Measurements from ENCODE around the gene OR10K2. TPM values are rescaled to one million over a fixed set of nuclear protein-coding genes. Genes with fewer than 3 reads are reported as not detected.
"Not testable (repeated sequence)": the region's sequence is repeated elsewhere in the genome, so short reads cannot be mapped to it uniquely, and the experiment has no call there.

Gene OR10K2
- total RNA-seq, 1 experiment from 2014 or later, result not detected

- not testable (repeated sequence) for H4K20me1 ChIP-seq (ENCODE audit: insufficient read depth, low read depth, low read length); H3K4me1 ChIP-seq (ENCODE audit: low read length); H3K27ac ChIP-seq (ENCODE audit: low read length); H3K36me3 ChIP-seq (ENCODE audit: insufficient read depth, low read length); H3K27me3 ChIP-seq (ENCODE audit: low read length); DNase-seq; H3K4me2 ChIP-seq (ENCODE audit: low read depth, low read length, poor library complexity, severe bottlenecking); H3K9me2 ChIP-seq (replicated peaks; ENCODE audit: insufficient read depth, low read length); H3K4me3 ChIP-seq (ENCODE audit: low read length); H2AFZ ChIP-seq (ENCODE audit: low read length); H3K9ac ChIP-seq (ENCODE audit: low read length); H3K9me3 ChIP-seq (ENCODE audit: low read length); H3K79me2 ChIP-seq (ENCODE audit: low read length)
Observed at GRCh38 chr1:158430163-158430562, 4.1 kb upstream of the OR10K2 start.

GRCh38 chr1:158425027-158425426 is 1.0 kb downstream of the OR10K2 start:
- Histone ChIP-seq H3K27me3 (ENCODE audit: low read length) (no peaks in the 10 kb centered on the region), H3K9me3 (ENCODE audit: low read length) (no peaks in the 10 kb centered on the region), H2AFZ (ENCODE audit: low read length) (no peak overlapping the region), H3K79me2 (ENCODE audit: low read length) (no peaks in the 10 kb centered on the region), H3K4me2 (ENCODE audit: low read depth, low read length, poor library complexity, severe bottlenecking) (no peak overlapping the region), H3K36me3 (ENCODE audit: insufficient read depth, low read length) (no peaks in the 10 kb centered on the region), H3K9me2 (replicated peaks; ENCODE audit: insufficient read depth, low read length) (no peaks in the 10 kb centered on the region), H3K9ac (ENCODE audit: low read length) (no peak overlapping the region), H3K27ac (ENCODE audit: low read length) (no peak overlapping the region), H3K4me3 (ENCODE audit: low read length) (no peak overlapping the region), H4K20me1 (ENCODE audit: insufficient read depth, low read depth, low read length) (no peaks in the 10 kb centered on the region), H3K4me1 (ENCODE audit: low read length) (no peaks in the 10 kb centered on the region)
- DNase-seq, result no peak

- no peaks in the 10 kb centered on the region for H3K27me3 ChIP-seq (ENCODE audit: low read length)
- H3K36me3 ChIP-seq (ENCODE audit: insufficient read depth, low read length), result no peaks in the 10 kb centered on the region
- no peaks in the 10 kb centered on the region for H3K4me1 ChIP-seq (ENCODE audit: low read length)
- H3K4me3 ChIP-seq (ENCODE audit: low read length), result no peak overlapping the region
- no peak overlapping the region for H3K9ac ChIP-seq (ENCODE audit: low read length)
- H3K9me2 ChIP-seq (replicated peaks; ENCODE audit: insufficient read depth, low read length), result no peaks in the 10 kb centered on the region
- no peaks in the 10 kb centered on the region for H3K79me2 ChIP-seq (ENCODE audit: low read length)
- H3K4me2 ChIP-seq (ENCODE audit: low read depth, low read length, poor library complexity, severe bottlenecking), result no peak overlapping the region
- DNase-seq, result no peak
- no peak overlapping the region for H3K27ac ChIP-seq (ENCODE audit: low read length)
- no peak overlapping the region for H2AFZ ChIP-seq (ENCODE audit: low read length)
- H4K20me1 ChIP-seq (ENCODE audit: insufficient read depth, low read depth, low read length), result no peaks in the 10 kb centered on the region
- H3K9me3 ChIP-seq (ENCODE audit: low read length), result no peaks in the 10 kb centered on the region
Observed at GRCh38 chr1:158422212-158422611, 3.8 kb downstream of the OR10K2 start.

- no peaks in the 10 kb centered on the region for H4K20me1 ChIP-seq (ENCODE audit: insufficient read depth, low read depth, low read length)
- H3K79me2 ChIP-seq (ENCODE audit: low read length), result no peaks in the 10 kb centered on the region
- H3K9ac ChIP-seq (ENCODE audit: low read length), result no peak overlapping the region
- H2AFZ ChIP-seq (ENCODE audit: low read length), result no peak overlapping the region
- DNase-seq, result no peak
- H3K9me3 ChIP-seq (ENCODE audit: low read length), result no peaks in the 10 kb centered on the region
- no peak overlapping the region for H3K4me2 ChIP-seq (ENCODE audit: low read depth, low read length, poor library complexity, severe bottlenecking)
- H3K4me3 ChIP-seq (ENCODE audit: low read length), result no peak overlapping the region
- no peaks in the 10 kb centered on the region for H3K27me3 ChIP-seq (ENCODE audit: low read length)
- H3K27ac ChIP-seq (ENCODE audit: low read length), result no peak overlapping the region
- no peaks in the 10 kb centered on the region for H3K36me3 ChIP-seq (ENCODE audit: insufficient read depth, low read length)
- H3K4me1 ChIP-seq (ENCODE audit: low read length), result no peaks in the 10 kb centered on the region
- no peaks in the 10 kb centered on the region for H3K9me2 ChIP-seq (replicated peaks; ENCODE audit: insufficient read depth, low read length)
Observed at GRCh38 chr1:158417586-158417985, 8.5 kb downstream of the OR10K2 start.

GRCh38 chr1:158414651-158415345 is 11.2 kb downstream of the OR10K2 start:
- no peak overlapping the region for H2AFZ ChIP-seq (ENCODE audit: low read length)
- H3K4me2 ChIP-seq (ENCODE audit: low read depth, low read length, poor library complexity, severe bottlenecking), result no peak overlapping the region
- H3K9ac ChIP-seq (ENCODE audit: low read length), result no peak overlapping the region
- H3K79me2 ChIP-seq (ENCODE audit: low read length), result no peaks in the 10 kb centered on the region
- no peak overlapping the region for H3K27ac ChIP-seq (ENCODE audit: low read length)
- no peaks in the 10 kb centered on the region for H3K9me2 ChIP-seq (replicated peaks; ENCODE audit: insufficient read depth, low read length)
- DNase-seq, result no peak
- no peaks in the 10 kb centered on the region for H3K4me1 ChIP-seq (ENCODE audit: low read length)
- H4K20me1 ChIP-seq (ENCODE audit: insufficient read depth, low read depth, low read length), result no peaks in the 10 kb centered on the region
- H3K27me3 ChIP-seq (ENCODE audit: low read length), result no peaks in the 10 kb centered on the region
- H3K36me3 ChIP-seq (ENCODE audit: insufficient read depth, low read length), result no peaks in the 10 kb centered on the region
- H3K4me3 ChIP-seq (ENCODE audit: low read length), result no peak overlapping the region
- no peaks in the 10 kb centered on the region for H3K9me3 ChIP-seq (ENCODE audit: low read length)

- no peak overlapping the region for H2AFZ ChIP-seq (ENCODE audit: low read length)
- H3K4me2 ChIP-seq (ENCODE audit: low read depth, low read length, poor library complexity, severe bottlenecking), result no peak overlapping the region
- no peaks in the 10 kb centered on the region for H3K9me2 ChIP-seq (replicated peaks; ENCODE audit: insufficient read depth, low read length)
- no peaks in the 10 kb centered on the region for H4K20me1 ChIP-seq (ENCODE audit: insufficient read depth, low read depth, low read length)
- no peak overlapping the region for H3K9ac ChIP-seq (ENCODE audit: low read length)
- H3K79me2 ChIP-seq (ENCODE audit: low read length), result no peaks in the 10 kb centered on the region
- no peak for DNase-seq
- no peaks in the 10 kb centered on the region for H3K27me3 ChIP-seq (ENCODE audit: low read length)
- H3K9me3 ChIP-seq (ENCODE audit: low read length), result no peaks in the 10 kb centered on the region
- no peaks in the 10 kb centered on the region for H3K4me1 ChIP-seq (ENCODE audit: low read length)
- no peaks in the 10 kb centered on the region for H3K36me3 ChIP-seq (ENCODE audit: insufficient read depth, low read length)
- no peak overlapping the region for H3K27ac ChIP-seq (ENCODE audit: low read length)
- no peak overlapping the region for H3K4me3 ChIP-seq (ENCODE audit: low read length)
Observed at GRCh38 chr1:158407092-158407491, 18.9 kb downstream of the OR10K2 start.

- Histone ChIP-seq H3K79me2 (ENCODE audit: low read length) (no peaks in the 10 kb centered on the region), H4K20me1 (ENCODE audit: insufficient read depth, low read depth, low read length) (no peaks in the 10 kb centered on the region), H3K36me3 (ENCODE audit: insufficient read depth, low read length) (no peaks in the 10 kb centered on the region), H3K27ac (ENCODE audit: low read length) (no peak overlapping the region), H3K27me3 (ENCODE audit: low read length) (no peaks in the 10 kb centered on the region), H3K4me1 (ENCODE audit: low read length) (no peaks in the 10 kb centered on the region), H2AFZ (ENCODE audit: low read length) (no peak overlapping the region), H3K9me3 (ENCODE audit: low read length) (no peaks in the 10 kb centered on the region), H3K9me2 (replicated peaks; ENCODE audit: insufficient read depth, low read length) (no peaks in the 10 kb centered on the region), H3K9ac (ENCODE audit: low read length) (no peak overlapping the region), H3K4me3 (ENCODE audit: low read length) (no peak overlapping the region), H3K4me2 (ENCODE audit: low read depth, low read length, poor library complexity, severe bottlenecking) (no peak overlapping the region)
- no peak for DNase-seq
Observed at GRCh38 chr1:158400871-158401270, 25.2 kb downstream of the OR10K2 start.

- Histone ChIP-seq H3K27me3 (ENCODE audit: low read length) (no peaks in the 10 kb centered on the region), H3K9me2 (replicated peaks; ENCODE audit: insufficient read depth, low read length) (no peaks in the 10 kb centered on the region), H2AFZ (ENCODE audit: low read length) (no peak within 1 kb of the TSS), H3K4me3 (ENCODE audit: low read length) (no peak within 1 kb of the TSS), H3K79me2 (ENCODE audit: low read length) (no peaks in the 10 kb centered on the region), H3K9ac (ENCODE audit: low read length) (no peak within 1 kb of the TSS), H4K20me1 (ENCODE audit: insufficient read depth, low read depth, low read length) (no peaks in the 10 kb centered on the region), H3K27ac (ENCODE audit: low read length) (no peak within 1 kb of the TSS), H3K9me3 (ENCODE audit: low read length) (no peaks in the 10 kb centered on the region), H3K36me3 (ENCODE audit: insufficient read depth, low read length) (no peaks in the 10 kb centered on the region), H3K4me1 (ENCODE audit: low read length) (no peaks in the 10 kb centered on the region), H3K4me2 (ENCODE audit: low read depth, low read length, poor library complexity, severe bottlenecking) (no peak within 1 kb of the TSS)
- DNase-seq, result no peak
Observed at GRCh38 chr1:158398818-158399514, 27.1 kb downstream of the OR10K2 start, which contains the start of gene OR10T2. Gene OR10T2, minus strand, starts transcription at chr1:158399466. Its CDS starts 0 bp downstream, at chr1:158399466.

All from Karpas-422 (cell line).